ENCODE results near the gene GRIK3.

Gene GRIK3

GRCh38 chr1:36884029-36884701, 150.2 kb downstream of the GRIK3 start:
- Histone ChIP-seq H3K27me3 (ENCODE audit: insufficient read depth, low read length, poor library complexity, severe bottlenecking) (no peaks in the 10 kb centered on the region), H2AFZ (ENCODE audit: low read length) (no peak overlapping the region), H3K4me3 (ENCODE audit: low read length, poor library complexity, severe bottlenecking) (no peak overlapping the region), H3K9ac (ENCODE audit: low read depth, low read length, poor library complexity, severe bottlenecking) (no peak overlapping the region), H4K20me1 (ENCODE audit: insufficient read depth, low read length, poor library complexity, severe bottlenecking) (no peaks in the 10 kb centered on the region), H3F3A (ENCODE audit: low read depth) (no peaks in the 10 kb centered on the region), H3K9me3 (ENCODE audit: insufficient read depth, low read depth, low read length) (no peaks in the 10 kb centered on the region), H3K36me3 (ENCODE audit: insufficient read depth, low read length) (no peaks in the 10 kb centered on the region), H3K4me1 (ENCODE audit: insufficient read depth, low read length, poor library complexity, severe bottlenecking) (no peaks in the 10 kb centered on the region), H3K4me2 (ENCODE audit: low read depth, low read length, poor library complexity, severe bottlenecking) (no peak overlapping the region), H3K79me2 (ENCODE audit: insufficient read depth, low read length) (no peaks in the 10 kb centered on the region), H3K9me2 (replicated peaks; ENCODE audit: low read depth, low read length) (no peaks in the 10 kb centered on the region)
- TF ChIP-seq CTCF (conservative IDR thresholded peaks at IDR 0.05; ENCODE audit: low read length), result no peak
- TF ChIP-seq EZH2phosphoT487 (IDR thresholded peaks at IDR 0.05; ENCODE audit: borderline replicate concordance), result no peak

GRCh38 chr1:36883315-36883949, 150.9 kb downstream of the GRIK3 start:
- no peaks in the 10 kb centered on the region for H3K36me3 ChIP-seq (ENCODE audit: insufficient read depth, low read length)

GRCh38 chr1:36882536-36883285, 151.6 kb downstream of the GRIK3 start:
- H4K20me1 ChIP-seq (ENCODE audit: insufficient read depth, low read length, poor library complexity, severe bottlenecking), result no peaks in the 10 kb centered on the region
- TF ChIP-seq EZH2phosphoT487 (IDR thresholded peaks at IDR 0.05; ENCODE audit: borderline replicate concordance), result no peak
- TF ChIP-seq CTCF (conservative IDR thresholded peaks at IDR 0.05; ENCODE audit: low read length), result no peak
- H2AFZ ChIP-seq (ENCODE audit: low read length), result no peak overlapping the region
- no peaks in the 10 kb centered on the region for H3K36me3 ChIP-seq (ENCODE audit: insufficient read depth, low read length)
- no peaks in the 10 kb centered on the region for H3K9me3 ChIP-seq (ENCODE audit: insufficient read depth, low read depth, low read length)
- no peak overlapping the region for H3K4me3 ChIP-seq (ENCODE audit: low read length, poor library complexity, severe bottlenecking)
- H3F3A ChIP-seq (ENCODE audit: low read depth), result no peaks in the 10 kb centered on the region
- H3K4me2 ChIP-seq (ENCODE audit: low read depth, low read length, poor library complexity, severe bottlenecking), result no peak overlapping the region
- H3K79me2 ChIP-seq (ENCODE audit: insufficient read depth, low read length), result no peaks in the 10 kb centered on the region
- H3K9me2 ChIP-seq (replicated peaks; ENCODE audit: low read depth, low read length), result no peaks in the 10 kb centered on the region
- no peak overlapping the region for H3K9ac ChIP-seq (ENCODE audit: low read depth, low read length, poor library complexity, severe bottlenecking)
- no peaks in the 10 kb centered on the region for H3K27me3 ChIP-seq (ENCODE audit: insufficient read depth, low read length, poor library complexity, severe bottlenecking)
- H3K4me1 ChIP-seq (ENCODE audit: insufficient read depth, low read length, poor library complexity, severe bottlenecking), result no peaks in the 10 kb centered on the region

More at GRCh38 chr1:36883315-36883949, 150.9 kb downstream of the GRIK3 start:
- Histone ChIP-seq H3K9ac (ENCODE audit: low read depth, low read length, poor library complexity, severe bottlenecking) (no peak overlapping the region), H3K4me1 (ENCODE audit: insufficient read depth, low read length, poor library complexity, severe bottlenecking) (no peaks in the 10 kb centered on the region), H2AFZ (ENCODE audit: low read length) (no peak overlapping the region), H3K79me2 (ENCODE audit: insufficient read depth, low read length) (no peaks in the 10 kb centered on the region), H3F3A (ENCODE audit: low read depth) (no peaks in the 10 kb centered on the region), H3K4me2 (ENCODE audit: low read depth, low read length, poor library complexity, severe bottlenecking) (no peak overlapping the region), H3K9me2 (replicated peaks; ENCODE audit: low read depth, low read length) (no peaks in the 10 kb centered on the region), H4K20me1 (ENCODE audit: insufficient read depth, low read length, poor library complexity, severe bottlenecking) (no peaks in the 10 kb centered on the region), H3K27me3 (ENCODE audit: insufficient read depth, low read length, poor library complexity, severe bottlenecking) (no peaks in the 10 kb centered on the region), H3K4me3 (ENCODE audit: low read length, poor library complexity, severe bottlenecking) (no peak overlapping the region), H3K9me3 (ENCODE audit: insufficient read depth, low read depth, low read length) (no peaks in the 10 kb centered on the region)
- TF ChIP-seq CTCF (conservative IDR thresholded peaks at IDR 0.05; ENCODE audit: low read length), result no peak

Measured in Loucy (cell line).